ENCODE measurements around the gene CHODL. TPM values are rescaled to one million over a fixed set of nuclear protein-coding genes. Genes with fewer than 3 reads are reported as not detected.

The CHODL gene
- total RNA-seq, 3 donors from 2014 or later: 0.41 to 2.3 (median 0.43) TPM

DNA sequence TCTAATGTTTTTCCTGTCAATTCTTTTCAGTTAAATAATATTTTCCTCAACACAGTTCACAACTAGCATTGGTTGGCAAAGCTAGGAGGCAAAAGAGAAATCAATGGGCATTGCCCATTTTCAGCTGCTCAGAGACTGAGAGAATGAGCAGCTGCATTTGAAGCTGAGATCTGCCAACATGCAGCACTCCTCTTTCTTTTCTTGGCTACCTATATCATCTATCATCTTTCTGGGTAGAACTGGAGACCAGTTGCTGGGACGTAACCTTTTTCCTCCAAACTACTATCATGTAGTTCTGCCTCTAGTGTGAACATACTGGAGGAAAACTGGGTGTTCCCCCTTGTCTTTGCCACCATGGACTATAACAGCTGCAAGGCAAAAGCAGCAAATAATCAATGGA is 22.9 kb downstream of the CHODL start:
- Histone ChIP-seq H3K4me1 (ENCODE audit: low read depth) (no peaks in the 10 kb centered on the region), H3K9me3 (no peaks in the 10 kb centered on the region), H3K36me3 (ENCODE audit: low read depth) (no peaks in the 10 kb centered on the region), H3K4me3 (no peak overlapping the region)
- no peak for ATAC-seq
- DNase-seq: no peak
- intact Hi-C loops (cut with DNase I, micrococcal nuclease): no loop called here
- TF ChIP-seq, protein P1, sequence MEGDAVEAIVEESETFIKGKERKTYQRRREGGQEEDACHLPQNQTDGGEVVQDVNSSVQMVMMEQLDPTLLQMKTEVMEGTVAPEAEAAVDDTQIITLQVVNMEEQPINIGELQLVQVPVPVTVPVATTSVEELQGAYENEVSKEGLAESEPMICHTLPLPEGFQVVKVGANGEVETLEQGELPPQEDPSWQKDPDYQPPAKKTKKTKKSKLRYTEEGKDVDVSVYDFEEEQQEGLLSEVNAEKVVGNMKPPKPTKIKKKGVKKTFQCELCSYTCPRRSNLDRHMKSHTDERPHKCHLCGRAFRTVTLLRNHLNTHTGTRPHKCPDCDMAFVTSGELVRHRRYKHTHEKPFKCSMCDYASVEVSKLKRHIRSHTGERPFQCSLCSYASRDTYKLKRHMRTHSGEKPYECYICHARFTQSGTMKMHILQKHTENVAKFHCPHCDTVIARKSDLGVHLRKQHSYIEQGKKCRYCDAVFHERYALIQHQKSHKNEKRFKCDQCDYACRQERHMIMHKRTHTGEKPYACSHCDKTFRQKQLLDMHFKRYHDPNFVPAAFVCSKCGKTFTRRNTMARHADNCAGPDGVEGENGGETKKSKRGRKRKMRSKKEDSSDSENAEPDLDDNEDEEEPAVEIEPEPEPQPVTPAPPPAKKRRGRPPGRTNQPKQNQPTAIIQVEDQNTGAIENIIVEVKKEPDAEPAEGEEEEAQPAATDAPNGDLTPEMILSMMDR (IDR thresholded peaks at IDR 0.05): no peak

DNA sequence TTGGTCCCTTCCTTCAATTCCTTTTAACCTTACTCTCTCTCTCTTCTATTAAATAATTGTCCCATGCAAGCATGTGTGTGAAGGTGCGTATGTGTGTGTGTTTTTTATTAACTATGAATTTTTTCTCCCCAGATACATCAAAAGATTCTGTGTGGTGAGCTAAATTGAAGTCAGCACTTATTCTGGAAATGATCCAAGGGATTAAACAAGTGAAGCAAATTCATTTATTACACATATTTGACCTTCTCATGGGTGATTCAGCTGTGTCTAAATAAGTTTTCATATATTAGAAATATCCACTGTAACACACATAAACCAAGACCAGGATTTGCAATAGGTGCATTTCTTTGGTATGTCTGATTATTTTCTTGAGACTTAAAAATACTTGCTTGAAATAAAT is 24.3 kb downstream of the CHODL start:
- ATAC-seq (no peak), DNase-seq (no peak)
- H3K4me1 ChIP-seq (ENCODE audit: low read depth): no peaks in the 10 kb centered on the region
- intact Hi-C loops (cut with DNase I, micrococcal nuclease): no loop called here
- TF ChIP-seq, protein P1 (IDR thresholded peaks at IDR 0.05): no peak
- H3K9me3 ChIP-seq: no peaks in the 10 kb centered on the region
- no peaks in the 10 kb centered on the region for H3K36me3 ChIP-seq (ENCODE audit: low read depth)
- no peak overlapping the region for H3K4me3 ChIP-seq

DNA sequence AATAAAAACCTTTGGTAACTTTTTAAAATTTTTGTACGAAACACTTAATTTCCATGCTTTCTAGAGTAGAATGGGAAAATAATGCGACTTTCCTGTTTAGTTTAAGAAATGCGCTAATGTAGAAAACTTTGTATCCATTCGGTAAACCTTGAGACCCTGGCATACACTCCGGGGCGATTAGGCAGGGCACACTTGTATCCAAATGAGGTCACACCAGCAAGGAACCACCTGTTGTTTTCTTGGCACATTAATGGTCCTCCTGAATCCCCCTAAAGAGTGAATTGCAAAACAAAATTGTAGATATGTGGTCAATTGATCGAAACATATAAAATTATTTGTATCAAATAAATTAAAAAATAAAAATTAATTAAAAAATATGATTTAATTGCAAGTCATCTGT is 25.2 kb downstream of the CHODL start:
- no peak for DNase-seq
- H3K36me3 ChIP-seq (ENCODE audit: low read depth): no peaks in the 10 kb centered on the region
- intact Hi-C loops (cut with DNase I, micrococcal nuclease): no loop called here
- TF ChIP-seq, protein P1 (IDR thresholded peaks at IDR 0.05): no peak
- no peaks in the 10 kb centered on the region for H3K4me1 ChIP-seq (ENCODE audit: low read depth)
- no peak for ATAC-seq
- no peaks in the 10 kb centered on the region for H3K9me3 ChIP-seq
- no peak overlapping the region for H3K4me3 ChIP-seq

DNA sequence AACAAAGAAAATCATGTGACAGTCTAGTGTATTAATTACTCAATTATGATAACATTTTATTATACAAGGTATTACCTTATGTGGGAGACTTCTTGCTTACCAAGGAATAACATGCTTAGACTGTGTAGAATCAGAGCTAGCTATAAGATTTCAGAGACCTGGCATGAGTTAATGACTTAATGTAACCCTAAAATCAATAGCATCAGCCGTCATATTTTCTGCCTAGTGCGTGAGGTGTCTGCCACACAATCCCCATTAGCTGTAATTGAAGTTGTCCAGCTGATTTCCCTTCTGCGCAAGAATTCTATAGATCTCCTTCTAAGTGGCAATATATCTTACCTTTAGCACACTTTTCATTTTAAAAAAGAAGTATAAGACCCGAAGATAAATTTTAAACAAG is 28.8 kb downstream of the CHODL start:
- Histone ChIP-seq H3K4me1 (ENCODE audit: low read depth) (no peaks in the 10 kb centered on the region), H3K4me3 (no peak overlapping the region), H3K9me3 (no peaks in the 10 kb centered on the region), H3K36me3 (ENCODE audit: low read depth) (no peaks in the 10 kb centered on the region)
- DNase-seq (no peak), ATAC-seq (no peak)
- intact Hi-C loops (cut with DNase I, micrococcal nuclease): no loop called here
- TF ChIP-seq, protein P1 (IDR thresholded peaks at IDR 0.05): no peak

DNA sequence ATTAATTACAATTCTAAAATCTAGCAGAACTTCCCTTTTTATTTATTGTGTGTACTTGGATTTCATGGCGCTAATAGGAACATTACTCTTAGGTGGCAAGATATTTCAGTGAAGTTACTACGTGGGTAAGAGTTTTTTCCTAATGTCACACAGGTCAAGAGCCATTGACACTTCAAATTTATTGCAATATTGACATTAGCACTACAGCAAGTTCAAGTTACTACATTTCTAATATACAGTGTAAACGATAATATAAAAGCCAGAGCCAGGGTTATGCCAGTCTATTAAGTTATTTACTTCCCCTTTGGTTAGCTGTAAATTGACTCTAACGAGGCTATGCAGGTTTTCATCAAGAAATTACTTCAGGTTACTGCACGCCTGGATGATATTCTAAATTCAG is 29.7 kb downstream of the CHODL start:
- Histone ChIP-seq H3K4me1 (ENCODE audit: low read depth) (no peaks in the 10 kb centered on the region), H3K4me3 (no peak overlapping the region), H3K9me3 (no peaks in the 10 kb centered on the region), H3K36me3 (ENCODE audit: low read depth) (no peaks in the 10 kb centered on the region)
- TF ChIP-seq, protein P1 (IDR thresholded peaks at IDR 0.05): no peak
- ATAC-seq (no peak), DNase-seq (no peak)
- intact Hi-C loops (cut with DNase I, micrococcal nuclease): no loop called here

DNA sequence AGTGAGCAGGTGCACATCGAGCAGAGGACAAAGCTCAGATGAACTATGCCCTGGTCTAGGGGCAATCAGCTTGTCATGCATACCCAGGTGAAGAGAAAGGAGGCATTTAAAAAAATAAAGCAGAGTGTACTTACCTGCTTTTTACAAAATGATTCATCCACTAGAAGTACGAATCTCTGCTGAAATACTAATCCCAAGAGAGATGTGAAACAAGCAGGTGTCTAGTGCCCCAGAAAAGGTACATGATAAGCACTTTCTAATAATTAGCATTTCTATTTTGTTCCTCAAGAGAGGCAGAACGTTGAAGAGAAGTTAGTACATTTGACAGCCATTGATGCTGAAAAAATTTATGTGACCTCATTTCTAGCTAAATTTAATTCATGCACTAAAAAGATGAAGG is 31.1 kb downstream of the CHODL start:
- ATAC-seq: no peak
- Histone ChIP-seq H3K4me3 (no peak overlapping the region), H3K9me3 (no peaks in the 10 kb centered on the region), H3K4me1 (ENCODE audit: low read depth) (no peaks in the 10 kb centered on the region), H3K36me3 (ENCODE audit: low read depth) (no peaks in the 10 kb centered on the region)
- intact Hi-C loops (cut with DNase I, micrococcal nuclease): no loop called here
- TF ChIP-seq, protein P1 (IDR thresholded peaks at IDR 0.05): no peak
- no peak for DNase-seq
